H1 (cell line): ENCODE data around the gene HEATR5A. TPM values are rescaled to one million over a fixed set of nuclear protein-coding genes. Genes with fewer than 3 reads are reported as not detected.

Experiments
- CTCF ChIA-PET: fragments of 300-600 bp; sonication (Branson Sonifier 250); formaldehyde crosslinking; loops from one replicate; lab custom pipeline; 2021; ENCODE audit not compliant: partially characterized antibody; lab: Charles Lee
- POLR2A ChIA-PET: fragments of 300-600 bp; sonication (Branson Sonifier 250); formaldehyde crosslinking; loops from one replicate; lab custom pipeline; 2021; ENCODE audit warnings: inconsistent platforms; ENCODE audit not compliant: partially characterized antibody; lab: Charles Lee
- DNase-seq, 2 experiments: peaks; one replicate each; pipeline versions ENCODE4 v3.0.0 to v3.0.0-alpha.2; 2010 to 2022; ENCODE audit warnings: low spot score in 2 of 2, low read depth in 1 of 2, mixed read lengths in 1 of 2
- FAIRE-seq: peaks from 2 replicates; lab custom pipeline; 2011; peaks lifted over from hg19 to GRCh38; lab: Jason Lieb, UNC
- H2AFZ ChIP-seq: 2 replicates; pipeline ENCODE4 v1.8.1; 2012; ENCODE audit warnings: low read length, inconsistent platforms
- H2AK5ac ChIP-seq: 2 replicates; pipeline ENCODE4 v1.6.1; 2013; ENCODE audit warnings: low read depth, low read length
- H2BK120ac ChIP-seq: replicated peaks from 2 replicates; pipeline ENCODE3; 2013; ENCODE audit warnings: low read depth, low read length, inconsistent platforms
- H2BK12ac ChIP-seq: 2 replicates; pipeline ENCODE4 v1.6.1; 2013; ENCODE audit warnings: low read depth, low read length
- H2BK15ac ChIP-seq: 2 replicates; pipeline ENCODE4 v1.6.1; 2013; ENCODE audit warnings: low read length
- H2BK20ac ChIP-seq: 2 replicates; pipeline ENCODE4 v1.6.1; 2013; ENCODE audit warnings: low read length
- H2BK5ac ChIP-seq: 2 replicates; pipeline ENCODE4 v1.6.1; 2013; ENCODE audit warnings: low read depth, low read length
- H3K14ac ChIP-seq: 2 replicates; pipeline ENCODE4 v1.6.1; 2013; ENCODE audit warnings: inconsistent platforms; ENCODE audit not compliant: insufficient read length
- H3K18ac ChIP-seq: 2 replicates; pipeline ENCODE4 v1.6.1; 2013; ENCODE audit warnings: low read length; ENCODE audit errors: extremely low read depth
- H3K23ac ChIP-seq: 2 replicates; pipeline ENCODE4 v1.6.1; 2013; ENCODE audit warnings: inconsistent platforms; ENCODE audit not compliant: insufficient read length
- H3K23me2 ChIP-seq: 2 replicates; pipeline ENCODE4 v1.6.1; 2013; ENCODE audit warnings: low read depth, low read length
- H3K27ac ChIP-seq: 2 replicates; pipeline ENCODE4 v1.6.1; 2011; ENCODE audit warnings: low read depth, low read length, inconsistent platforms
- H3K27me3 ChIP-seq, 4 experiments: replicated peaks in 1 of 4; 1 replicate in 1 of 4; 2 replicates in 3 of 4; pipeline versions ENCODE4 v1.6.1 to v1.8.1; 2011 to 2013; ENCODE audit warnings: low read length in 3 of 4, mild to moderate bottlenecking in 3 of 4, inconsistent platforms in 2 of 4, mixed read lengths in 2 of 4, moderate library complexity in 1 of 4; ENCODE audit not compliant: control insufficient read depth in 3 of 4, insufficient read depth in 3 of 4; ENCODE audit errors: extremely low read depth in 1 of 4
- H3K36me3 ChIP-seq, 4 experiments: 2 replicates each; pipeline versions ENCODE4 v1.6.1 to v1.8.1; 2011 to 2013; ENCODE audit warnings: mild to moderate bottlenecking in 4 of 4, low read length in 3 of 4, moderate library complexity in 2 of 4, control low read depth in 1 of 4, inconsistent platforms in 1 of 4; ENCODE audit not compliant: insufficient read depth in 4 of 4, control insufficient read depth in 2 of 4
- H3K4ac ChIP-seq: replicated peaks from 2 replicates; pipeline ENCODE3; 2013; ENCODE audit warnings: low read length, low read depth, mixed read lengths, inconsistent platforms; ENCODE audit not compliant: insufficient read length
- H3K4me1 ChIP-seq, 4 experiments: replicated peaks in 1 of 4; 1 replicate in 1 of 4; 2 replicates in 3 of 4; pipeline versions ENCODE4 v1.6.1 to v1.8.1; 2011 to 2013; ENCODE audit warnings: low read length in 3 of 4, inconsistent platforms in 2 of 4, mixed read lengths in 1 of 4; ENCODE audit not compliant: insufficient read depth in 4 of 4, control insufficient read depth in 3 of 4
- H3K4me2 ChIP-seq, 2 experiments: 2 replicates each; pipeline versions ENCODE4 v1.6.1 to v1.8.1; 2011 to 2013; ENCODE audit warnings: low read depth in 2 of 2, low read length in 2 of 2, control low read depth in 1 of 2, inconsistent platforms in 1 of 2, mild to moderate bottlenecking in 1 of 2; ENCODE audit not compliant: insufficient read depth in 1 of 2
- H3K4me3 ChIP-seq, 4 experiments: fragments of 200-600, 300-600 bp in 1 of 4; sonication (generic), shearing (Covaris generic), sonication (Bioruptor Twin) in 1 of 4; 2 replicates each; pipeline versions ENCODE4 v1.5.1 to v1.8.1; 2011 to 2016; ENCODE audit warnings: low read length in 4 of 4, low read depth in 3 of 4, control low read depth in 2 of 4, inconsistent platforms in 2 of 4, mild to moderate bottlenecking in 2 of 4, mixed read lengths in 1 of 4, moderate library complexity in 1 of 4; ENCODE audit not compliant: insufficient read depth in 2 of 4; ENCODE audit errors: extremely low read depth in 1 of 4
- H3K56ac ChIP-seq: replicated peaks from 2 replicates; pipeline ENCODE3; 2013; ENCODE audit warnings: low read depth, mild to moderate bottlenecking, mixed read lengths, low read length, inconsistent platforms; ENCODE audit not compliant: insufficient read length
- H3K79me1 ChIP-seq: 2 replicates; pipeline ENCODE4 v1.6.1; 2013; ENCODE audit warnings: low read depth, low read length, control low read depth
- H3K79me2 ChIP-seq, 2 experiments: 2 replicates each; pipeline versions ENCODE4 v1.6.1 to v1.8.1; 2012 to 2013; ENCODE audit warnings: low read length in 2 of 2, mild to moderate bottlenecking in 2 of 2, inconsistent platforms in 1 of 2; ENCODE audit not compliant: insufficient read depth in 2 of 2, control insufficient read depth in 1 of 2
- H3K9ac ChIP-seq, 4 experiments: replicated peaks in 1 of 4; 1 replicate in 1 of 4; 2 replicates in 3 of 4; pipeline versions ENCODE4 v1.6.1 to v1.8.1; 2011 to 2013; ENCODE audit warnings: low read depth in 3 of 4, low read length in 3 of 4, control low read depth in 2 of 4, mild to moderate bottlenecking in 2 of 4, moderate library complexity in 2 of 4, inconsistent platforms in 1 of 4; ENCODE audit errors: extremely low read depth in 1 of 4
- H3K9me3 ChIP-seq, 2 experiments: 2 replicates each; pipeline versions ENCODE4 v1.6.1 to v1.8.1; 2012 to 2013; ENCODE audit warnings: mild to moderate bottlenecking in 2 of 2, moderate library complexity in 2 of 2, control low read depth in 1 of 2, inconsistent platforms in 1 of 2, low read depth in 1 of 2, low read length in 1 of 2, mixed read lengths in 1 of 2; ENCODE audit not compliant: insufficient read depth in 2 of 2
- H4K20me1 ChIP-seq, 2 experiments: replicated peaks in 1 of 2; 2 replicates each; pipeline versions ENCODE3 to v1.8.1; 2011 to 2013; ENCODE audit warnings: inconsistent platforms in 2 of 2, low read length in 2 of 2, mild to moderate bottlenecking in 1 of 2; ENCODE audit not compliant: insufficient read depth in 2 of 2, control insufficient read depth in 1 of 2
- H4K5ac ChIP-seq: 2 replicates; pipeline ENCODE4 v1.6.1; 2013; ENCODE audit warnings: low read length, low read depth, mixed read lengths, inconsistent platforms; ENCODE audit not compliant: insufficient read length
- H4K8ac ChIP-seq: 2 replicates; pipeline ENCODE4 v1.8.0; 2013; ENCODE audit warnings: mild to moderate bottlenecking, moderate library complexity, low read length, inconsistent platforms; ENCODE audit not compliant: insufficient read depth; ENCODE audit errors: extremely low read depth
- H4K91ac ChIP-seq: replicated peaks from 2 replicates; pipeline ENCODE3; 2013; ENCODE audit warnings: low read length, mixed read lengths, inconsistent platforms; ENCODE audit not compliant: insufficient read length
- ATF2 ChIP-seq: IDR thresholded peaks from 2 replicates; pipeline ENCODE4 v1.6.1; 2012; ENCODE audit warnings: low read length, inconsistent platforms
- ATF3 ChIP-seq: IDR thresholded peaks from 2 replicates; pipeline ENCODE4 v1.6.1; 2011; ENCODE audit warnings: low read depth, mild to moderate bottlenecking, low read length; ENCODE audit not compliant: insufficient read depth
- BRCA1 ChIP-seq: IDR thresholded peaks from 2 replicates; pipeline ENCODE4 v1.6.1; 2012; ENCODE audit warnings: low read depth, low read length, improper control_type of control experiment
- POLR2AphosphoS5 ChIP-seq: IDR thresholded peaks from 2 replicates; pipeline ENCODE4 v1.6.1; 2011; ENCODE audit warnings: low read depth, low read length
- SP4 ChIP-seq: IDR thresholded peaks from 2 replicates; pipeline ENCODE4 v1.6.1; 2012; ENCODE audit warnings: low read length, inconsistent platforms
- polyA plus RNA-seq, 7 experiments: library from polyadenylated mRNA; depleted of rRNA in 3 of 7; stranded (reverse) in 5 of 7; unstranded in 2 of 7; fragments of >200 nt in 5 of 7; fragments of 200-250 nt in 2 of 7; gene quantifications; 1 replicate in 5 of 7; 2 replicates in 1 of 7; 4 replicates in 1 of 7; pipeline versions ENCODE4 v1.2.1 to v1.2.3, GENCODE V29; 2011 to 2013; ENCODE audit warnings: missing spikeins in 2 of 7, mixed read lengths in 2 of 7
- total RNA-seq: library from RNA; stranded (reverse); fragmentation: NEBNext Ultra II Directional; extraction: Animal tissue kit (Norgen Biotek cat#: 25700); gene quantifications from 2 replicates; pipeline ENCODE4 v1.2.1, GENCODE V29; 2021

The HEATR5A gene
- total and polyA plus RNA-seq, 2 of the 8 experiments (the other 6 are each of a cell fraction or from before 2014, with no cell fraction given): 9.0 to 36.2 TPM

- H3K4ac ChIP-seq: no peak overlapping the region
- no peak overlapping the region for H4K8ac ChIP-seq
- H4K20me1 ChIP-seq: no peaks in the 10 kb centered on the region
- H3K4me1 ChIP-seq: no peaks in the 10 kb centered on the region
- no peak overlapping the region for H3K56ac ChIP-seq
- H4K5ac ChIP-seq: no peak overlapping the region
- ChIA-PET POLR2A (no interaction called here), CTCF (no interaction called here)
- no peaks in the 10 kb centered on the region for H3K23me2 ChIP-seq
- H2AFZ ChIP-seq: no peak overlapping the region
- no peak overlapping the region for H2BK12ac ChIP-seq
- H2BK15ac ChIP-seq: no peak overlapping the region
- H2BK20ac ChIP-seq: no peak overlapping the region
- TF ChIP-seq ATF3 (no peak), SP4 (no peak), POLR2AphosphoS5 (no peak), ATF2 (no peak), BRCA1 (no peak)
- DNase-seq (no peak), FAIRE-seq (no peak)
- no peak overlapping the region for H3K4me2 ChIP-seq
- H2BK120ac ChIP-seq: no peak overlapping the region
- no peak overlapping the region for H3K14ac ChIP-seq
- no peak overlapping the region for H3K18ac ChIP-seq
- H3K27me3 ChIP-seq: no peaks in the 10 kb centered on the region
- no peak overlapping the region for H3K9ac ChIP-seq
- H3K23ac ChIP-seq: no peak overlapping the region
- no peak overlapping the region for H4K91ac ChIP-seq
- H3K79me2 ChIP-seq: no peaks in the 10 kb centered on the region
- no peak overlapping the region for H2BK5ac ChIP-seq
- H3K9me3 ChIP-seq: peaks cover 5 to 6% of the 10 kb centered on the region in 2 experiments; a peak in 2 of 4 replicates
- no peak overlapping the region for H2AK5ac ChIP-seq
- no peak overlapping the region for H3K27ac ChIP-seq
- H3K4me3 ChIP-seq: no peak overlapping the region
- H3K36me3 ChIP-seq: peaks cover 0 to 2% (median 0%) of the 10 kb centered on the region in 4 experiments; a peak in 1 of 8 replicates
- no peaks in the 10 kb centered on the region for H3K79me1 ChIP-seq
Observed at GRCh38 chr14:31440280-31440679, 19.9 kb upstream of the HEATR5A start.
